Stimulated activated CD8-positive, alpha-beta memory T cell treated with anti-CD3 and anti-CD28 coated beads, Interleukin-12 subunit alpha, Interleukin-12 subunit beta, amount 100 ng/mL, for 24 hours (primary cell): ENCODE measurements around the gene CAMK1D.
"Not testable (repeated sequence)": the region's sequence is repeated elsewhere in the genome, so short reads cannot be mapped to it uniquely, and the experiment has no call there.

Experiments used
- DNase-seq: peaks from one replicate; pipeline ENCODE4 v3.0.0-alpha.2; 2020; ENCODE audit errors: extremely low read depth

The CAMK1D gene

GRCh38 chr10:12791728-12792127 is 442.4 kb downstream of the CAMK1D start:
- DNase-seq, result no peak

- DNase-seq, result no peak
Measured at GRCh38 chr10:12792889-12793556, 443.7 kb downstream of the CAMK1D start.

GRCh38 chr10:12795315-12796110 is 446.2 kb downstream of the CAMK1D start:
- DNase-seq, result no peak

GRCh38 chr10:12796401-12797160 is 447.2 kb downstream of the CAMK1D start:
- DNase-seq, result no peak

- DNase-seq, result no peak
Measured at GRCh38 chr10:12797471-12798262, 448.3 kb downstream of the CAMK1D start.

- no peak for DNase-seq
Measured at GRCh38 chr10:12799144-12799543, 449.8 kb downstream of the CAMK1D start.

GRCh38 chr10:12799714-12800113 is 450.4 kb downstream of the CAMK1D start:
- no peak for DNase-seq

GRCh38 chr10:12800302-12800701 is 451.0 kb downstream of the CAMK1D start:
- no peak for DNase-seq

- DNase-seq, result no peak
Measured at GRCh38 chr10:12801214-12802087, 452.1 kb downstream of the CAMK1D start.

GRCh38 chr10:12803776-12804175 is 454.4 kb downstream of the CAMK1D start:
- DNase-seq, result no peak

- DNase-seq, result no peak
Measured at GRCh38 chr10:12806228-12807095, 457.1 kb downstream of the CAMK1D start.

- no peak for DNase-seq
Measured at GRCh38 chr10:12807096-12807755, 457.9 kb downstream of the CAMK1D start.

GRCh38 chr10:12808014-12808613 is 458.8 kb downstream of the CAMK1D start:
- no peak for DNase-seq

GRCh38 chr10:12810046-12810445 is 460.7 kb downstream of the CAMK1D start:
- DNase-seq, result not testable (repeated sequence)

GRCh38 chr10:12811826-12812225 is 462.5 kb downstream of the CAMK1D start:
- no peak for DNase-seq

GRCh38 chr10:12812571-12812970 is 463.2 kb downstream of the CAMK1D start:
- no peak for DNase-seq

- DNase-seq, result no peak
Measured at GRCh38 chr10:12814166-12814565, 464.8 kb downstream of the CAMK1D start.

GRCh38 chr10:12819071-12819470 is 469.7 kb downstream of the CAMK1D start:
- DNase-seq, result no peak

- no peak for DNase-seq
Measured at GRCh38 chr10:12819656-12820055, 470.3 kb downstream of the CAMK1D start.
